ENCODE measurements around the gene TIAM2. TPM values are rescaled to one million over a fixed set of nuclear protein-coding genes. Genes with fewer than 3 reads are reported as not detected.

The TIAM2 gene
- total and polyA plus RNA-seq, 2 experiments from 2014 or later = 5.5 to 16.9 TPM

DNA sequence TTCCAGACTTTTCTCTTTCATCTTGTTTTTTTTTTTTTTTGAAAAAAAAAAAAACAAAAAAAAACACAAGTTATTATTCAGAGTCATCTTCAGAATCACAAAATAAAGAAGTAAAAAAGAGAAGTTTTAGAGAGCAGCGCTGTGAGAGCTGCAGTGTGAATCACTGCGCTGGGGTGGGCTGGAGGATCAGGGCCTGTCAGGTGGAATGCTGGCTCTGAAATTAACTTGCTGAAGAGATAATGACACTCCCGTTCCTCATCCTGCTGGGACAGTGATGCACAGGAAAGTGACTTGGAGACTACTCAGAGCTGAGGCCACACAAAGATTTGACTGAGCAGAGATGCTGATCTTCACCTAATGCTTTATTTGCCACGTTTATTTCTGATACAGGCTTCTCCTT, 226.0 kb downstream of the TIAM2 start:
- H3K4me1 ChIP-seq (ENCODE audit: insufficient read depth) = peaks cover 8% of the 10 kb centered on the region
- H3K36me3 ChIP-seq (replicated peaks; ENCODE audit: insufficient read depth, low read depth) = no peaks in the 10 kb centered on the region
- H2AFZ ChIP-seq = no peak overlapping the region
- H4K20me1 ChIP-seq (ENCODE audit: insufficient read depth, poor library complexity, severe bottlenecking) = no peaks in the 10 kb centered on the region
- no peaks in the 10 kb centered on the region for H3K9me2 ChIP-seq (replicated peaks; ENCODE audit: insufficient read depth)
- H3K27me3 ChIP-seq = no peaks in the 10 kb centered on the region
- H3K9me3 ChIP-seq (ENCODE audit: low read depth) = no peaks in the 10 kb centered on the region
- H3K4me3 ChIP-seq = no peak overlapping the region
- TF ChIP-seq CTCF (IDR thresholded peaks at IDR 0.05; ENCODE audit: poor library complexity) = no peak
- TF ChIP-seq EZH2phosphoT487 (IDR thresholded peaks at IDR 0.05; ENCODE audit: low read depth, severe bottlenecking, unreplicated experiment) = no peak
- TF ChIP-seq EZH2 (IDR thresholded peaks at IDR 0.05; ENCODE audit: borderline replicate concordance) = no peak
- no peak overlapping the region for H3K4me2 ChIP-seq
- no peak for DNase-seq (ENCODE audit: low spot score)
- no peaks in the 10 kb centered on the region for H3K79me2 ChIP-seq
- 86% methylated on average over 4 of the region's 4 CpGs for WGBS (ENCODE audit: low lambda C conversion rate, missing lambda C conversion rate)
- no peak overlapping the region for H3K27ac ChIP-seq

- Histone ChIP-seq H4K20me1 (ENCODE audit: insufficient read depth, poor library complexity, severe bottlenecking) (no peaks in the 10 kb centered on the region), H3K4me3 (no peak overlapping the region), H3K79me2 (no peaks in the 10 kb centered on the region), H3K36me3 (replicated peaks; ENCODE audit: insufficient read depth, low read depth) (no peaks in the 10 kb centered on the region), H3K27ac (peak overlapping the region; percentile 89), H3K9me2 (replicated peaks; ENCODE audit: insufficient read depth) (no peaks in the 10 kb centered on the region), H3K27me3 (no peaks in the 10 kb centered on the region), H3K9me3 (ENCODE audit: low read depth) (no peaks in the 10 kb centered on the region), H2AFZ (no peak overlapping the region), H3K4me2 (no peak overlapping the region), H3K4me1 (ENCODE audit: insufficient read depth) (peaks cover 8% of the 10 kb centered on the region)
- 91% methylated on average over 4 of the region's 4 CpGs for WGBS (ENCODE audit: low lambda C conversion rate, missing lambda C conversion rate)
- TF ChIP-seq CTCF (IDR thresholded peaks at IDR 0.05; ENCODE audit: poor library complexity) = no peak
- TF ChIP-seq EZH2phosphoT487 (IDR thresholded peaks at IDR 0.05; ENCODE audit: low read depth, severe bottlenecking, unreplicated experiment) = no peak
- no peak for TF ChIP-seq EZH2 (IDR thresholded peaks at IDR 0.05; ENCODE audit: borderline replicate concordance)
- DNase-seq (ENCODE audit: low spot score) = no peak
Measured at GRCh38 chr6:155222506-155222905, 227.4 kb downstream of the TIAM2 start.

GRCh38 chr6:155223646-155224451, 228.7 kb downstream of the TIAM2 start:
- no peak overlapping the region for H3K4me3 ChIP-seq
- no peaks in the 10 kb centered on the region for H3K9me3 ChIP-seq (ENCODE audit: low read depth)
- H4K20me1 ChIP-seq (ENCODE audit: insufficient read depth, poor library complexity, severe bottlenecking) = no peaks in the 10 kb centered on the region
- peaks cover 8% of the 10 kb centered on the region for H3K4me1 ChIP-seq (ENCODE audit: insufficient read depth)
- peak overlapping the region; percentile 53 for H3K4me2 ChIP-seq
- H3K27ac ChIP-seq = peak overlapping the region; percentile 89
- no peaks in the 10 kb centered on the region for H3K9me2 ChIP-seq (replicated peaks; ENCODE audit: insufficient read depth)
- TF ChIP-seq EZH2phosphoT487 (IDR thresholded peaks at IDR 0.05; ENCODE audit: low read depth, severe bottlenecking, unreplicated experiment) (no peak), CTCF (IDR thresholded peaks at IDR 0.05; ENCODE audit: poor library complexity) (no peak), EZH2 (IDR thresholded peaks at IDR 0.05; ENCODE audit: borderline replicate concordance) (no peak)
- H3K36me3 ChIP-seq (replicated peaks; ENCODE audit: insufficient read depth, low read depth) = no peaks in the 10 kb centered on the region
- no peaks in the 10 kb centered on the region for H3K79me2 ChIP-seq
- no peak overlapping the region for H2AFZ ChIP-seq
- WGBS (ENCODE audit: low lambda C conversion rate, missing lambda C conversion rate) = 58% methylated on average over 12 of the region's 12 CpGs
- DNase-seq (ENCODE audit: low spot score) = peak; percentile 82
- no peaks in the 10 kb centered on the region for H3K27me3 ChIP-seq

Data from hepatocyte (in vitro differentiated cells).